Neural progenitor cell (in vitro differentiated cells): ENCODE results near the gene APOBEC3H. TPM values are rescaled to one million over a fixed set of nuclear protein-coding genes. Genes with fewer than 3 reads are reported as not detected.
"Not testable (repeated sequence)": the region's sequence is repeated elsewhere in the genome, so short reads cannot be mapped to it uniquely, and the experiment has no call there.

Experiments used
- DNase-seq: peaks from one replicate; pipeline ENCODE4 v3.0.0-alpha.2; 2016; ENCODE audit warnings: low spot score
- H2AFZ ChIP-seq: fragments of 200-600 bp; sonication (generic); replicated peaks from 2 replicates; pipeline ENCODE4 v1.6.1; 2016; ENCODE audit warnings: antibody characterized with exemption
- H3F3A ChIP-seq: fragments of 200-600 bp; sonication (generic); 2 replicates; pipeline ENCODE4 v1.6.1; 2016; ENCODE audit warnings: antibody characterized with exemption, low read depth
- H3K27ac ChIP-seq: fragments of 200-600 bp; sonication (generic); 2 replicates; pipeline ENCODE4 v1.5.1; 2016; ENCODE audit warnings: mild to moderate bottlenecking
- H3K27me3 ChIP-seq: fragments of 200-600 bp; sonication (generic); 2 replicates; pipeline ENCODE4 v1.6.1; 2016; ENCODE audit warnings: mild to moderate bottlenecking, moderate library complexity
- H3K36me3 ChIP-seq: fragments of 200-600 bp; sonication (generic); 2 replicates; pipeline ENCODE4 v1.5.1; 2016
- H3K4me1 ChIP-seq: fragments of 200-600 bp; sonication (generic); 2 replicates; pipeline ENCODE4 v1.6.1; 2016; ENCODE audit warnings: mixed run types
- H3K4me2 ChIP-seq: fragments of 200-600 bp; sonication (generic); 2 replicates; pipeline ENCODE4 v1.6.1; 2016
- H3K4me3 ChIP-seq: fragments of 200-600 bp; sonication (generic); 2 replicates; pipeline ENCODE4 v1.5.1; 2016
- H3K79me2 ChIP-seq: fragments of 200-600 bp; sonication (generic); 2 replicates; pipeline ENCODE4 v1.6.1; 2016; ENCODE audit warnings: low read depth
- H3K9ac ChIP-seq: fragments of 200-600 bp; sonication (generic); 2 replicates; pipeline ENCODE4 v1.6.1; 2016
- H3K9me3 ChIP-seq: fragments of 200-600 bp; sonication (generic); 2 replicates; pipeline ENCODE4 v1.5.1; 2016; ENCODE audit warnings: low read depth
- H4K20me1 ChIP-seq: fragments of 200-600 bp; sonication (generic); 2 replicates; pipeline ENCODE4 v1.6.1; 2016; ENCODE audit warnings: low read depth
- H3K27ac Mint-ChIP-seq: 3 replicates; pipeline ENCODE4 v1.8.0; 2021; ENCODE audit warnings: mixed read lengths
- H3K27me3 Mint-ChIP-seq: 2 replicates; pipeline ENCODE4 v1.8.0; 2022; ENCODE audit warnings: low read depth, mild to moderate bottlenecking, inconsistent platforms, moderate library complexity, mixed read lengths; ENCODE audit not compliant: insufficient read depth
- H3K36me3 Mint-ChIP-seq: 3 replicates; pipeline ENCODE4 v1.8.0; 2021; ENCODE audit warnings: mixed read lengths
- H3K4me1 Mint-ChIP-seq: 3 replicates; pipeline ENCODE4 v1.8.0; 2021; ENCODE audit warnings: mixed read lengths
- H3K4me3 Mint-ChIP-seq: 3 replicates; pipeline ENCODE4 v1.8.0; 2021; ENCODE audit warnings: mild to moderate bottlenecking, moderate library complexity, mixed read lengths
- H3K9me3 Mint-ChIP-seq: 3 replicates; pipeline ENCODE4 v1.8.0; 2020; ENCODE audit warnings: mixed read lengths
- EZH2 ChIP-seq: fragments of 200-600 bp; sonication (generic); IDR thresholded peaks from 2 replicates; pipeline ENCODE4 v1.6.1; 2017; ENCODE audit warnings: antibody characterized with exemption, mild to moderate bottlenecking, moderate library complexity
- EZH2phosphoT487 ChIP-seq: fragments of 200-600 bp; sonication (generic); IDR thresholded peaks from 2 replicates; pipeline ENCODE4 v1.6.1; 2017; ENCODE audit warnings: antibody characterized with exemption
- total RNA-seq: library from RNA; depleted of rRNA; stranded (reverse); fragments of >200 nt; gene quantifications from 2 replicates; pipeline ENCODE4 v1.2.3, GENCODE V29; 2015; ENCODE audit warnings: low replicate concordance
- TF ChIP-seq, protein P1 (sequence below): fragments of 200-600 bp; sonication (generic); IDR thresholded peaks from 2 replicates; pipeline ENCODE4 v1.5.1; 2017; ENCODE audit warnings: antibody characterized with exemption, mild to moderate bottlenecking

The APOBEC3H gene
- total RNA-seq, 1 donor from 2014 or later, result 1.4 TPM

- Histone ChIP-seq H4K20me1 (no peaks in the 10 kb centered on the region), H3F3A (no peaks in the 10 kb centered on the region), H3K79me2 (no peaks in the 10 kb centered on the region), H3K27me3 (no peaks in the 10 kb centered on the region), H3K27ac (no peak overlapping the region), H2AFZ (no peak overlapping the region), H3K9me3 (no peaks in the 10 kb centered on the region), H3K9ac (no peak overlapping the region), H3K36me3 (no peaks in the 10 kb centered on the region), H3K4me3 (no peak overlapping the region), H3K4me1 (peaks cover 3% of the 10 kb centered on the region), H3K4me2 (no peak overlapping the region)
- DNase-seq, result no peak
- H3K27me3 Mint-ChIP-seq, result peaks cover 5% of the 10 kb centered on the region
- peaks cover 28% of the 10 kb centered on the region for H3K4me1 Mint-ChIP-seq
- H3K4me3 Mint-ChIP-seq, result no peak overlapping the region
- no peak for TF ChIP-seq EZH2
- TF ChIP-seq, protein P1, sequence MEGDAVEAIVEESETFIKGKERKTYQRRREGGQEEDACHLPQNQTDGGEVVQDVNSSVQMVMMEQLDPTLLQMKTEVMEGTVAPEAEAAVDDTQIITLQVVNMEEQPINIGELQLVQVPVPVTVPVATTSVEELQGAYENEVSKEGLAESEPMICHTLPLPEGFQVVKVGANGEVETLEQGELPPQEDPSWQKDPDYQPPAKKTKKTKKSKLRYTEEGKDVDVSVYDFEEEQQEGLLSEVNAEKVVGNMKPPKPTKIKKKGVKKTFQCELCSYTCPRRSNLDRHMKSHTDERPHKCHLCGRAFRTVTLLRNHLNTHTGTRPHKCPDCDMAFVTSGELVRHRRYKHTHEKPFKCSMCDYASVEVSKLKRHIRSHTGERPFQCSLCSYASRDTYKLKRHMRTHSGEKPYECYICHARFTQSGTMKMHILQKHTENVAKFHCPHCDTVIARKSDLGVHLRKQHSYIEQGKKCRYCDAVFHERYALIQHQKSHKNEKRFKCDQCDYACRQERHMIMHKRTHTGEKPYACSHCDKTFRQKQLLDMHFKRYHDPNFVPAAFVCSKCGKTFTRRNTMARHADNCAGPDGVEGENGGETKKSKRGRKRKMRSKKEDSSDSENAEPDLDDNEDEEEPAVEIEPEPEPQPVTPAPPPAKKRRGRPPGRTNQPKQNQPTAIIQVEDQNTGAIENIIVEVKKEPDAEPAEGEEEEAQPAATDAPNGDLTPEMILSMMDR, result no peak
- TF ChIP-seq EZH2phosphoT487, result no peak
- no peaks in the 10 kb centered on the region for H3K9me3 Mint-ChIP-seq
- no peak overlapping the region for H3K27ac Mint-ChIP-seq
- H3K36me3 Mint-ChIP-seq, result no peaks in the 10 kb centered on the region
Observed at GRCh38 chr22:39078329-39078728, 18.7 kb upstream of the APOBEC3H start.

GRCh38 chr22:39079054-39079637 is 17.9 kb upstream of the APOBEC3H start:
- H3K9ac ChIP-seq, H3F3A ChIP-seq, H3K36me3 ChIP-seq, H3K27ac ChIP-seq, H3K27ac Mint-ChIP-seq, H3K4me1 ChIP-seq, H3K4me3 Mint-ChIP-seq, H3K4me3 ChIP-seq, H3K36me3 Mint-ChIP-seq, H3K9me3 Mint-ChIP-seq, H3K27me3 Mint-ChIP-seq, H3K9me3 ChIP-seq, H3K79me2 ChIP-seq, H3K27me3 ChIP-seq, H3K4me2 ChIP-seq, H4K20me1 ChIP-seq, H2AFZ ChIP-seq, DNase-seq: not testable (repeated sequence)
- H3K4me1 Mint-ChIP-seq, result peaks cover 28% of the 10 kb centered on the region

DNA sequence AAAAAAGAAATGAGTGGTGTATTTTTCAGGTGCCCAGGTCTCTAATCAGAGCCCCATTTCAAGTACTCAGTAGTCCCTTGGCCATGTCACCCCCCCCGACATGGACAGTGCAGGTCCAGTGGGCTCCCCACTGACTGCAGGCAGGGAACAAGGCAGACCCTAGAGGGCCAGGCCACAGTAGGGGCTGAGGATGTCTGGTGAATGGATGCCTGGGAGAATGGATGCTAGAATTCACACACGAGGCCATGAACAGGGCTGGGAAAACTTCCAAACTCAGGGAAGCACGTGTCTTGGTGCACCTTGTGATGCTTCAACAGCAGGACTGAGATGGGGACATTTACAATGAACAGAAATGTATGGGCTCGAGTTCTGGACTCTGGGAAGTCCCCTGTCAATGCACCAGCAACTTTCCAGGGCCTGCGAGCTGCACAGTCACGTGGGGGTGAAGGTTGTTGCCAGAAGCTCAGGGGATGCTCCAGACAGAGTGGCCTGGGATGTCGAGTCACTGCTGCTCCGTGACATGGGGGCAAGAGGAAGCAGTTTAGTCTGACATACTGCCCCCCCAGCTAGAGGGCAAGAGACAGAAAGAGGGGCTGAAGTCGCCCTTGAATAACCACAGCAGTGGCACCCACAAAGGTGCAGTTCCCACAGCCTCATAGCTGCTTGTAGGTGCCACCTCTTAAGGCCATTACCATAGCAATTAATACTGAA is 16.8 kb upstream of the APOBEC3H start:
- Mint-ChIP-seq H3K4me3 (peak overlapping the region; percentile 46), H3K4me1 (peaks cover 28% of the 10 kb centered on the region), H3K9me3 (no peaks in the 10 kb centered on the region), H3K27ac (peak overlapping the region; percentile 29), H3K36me3 (no peaks in the 10 kb centered on the region), H3K27me3 (peaks cover 5% of the 10 kb centered on the region)
- Histone ChIP-seq H3K27ac (no peak overlapping the region), H2AFZ (no peak overlapping the region), H3K27me3 (no peaks in the 10 kb centered on the region), H3K36me3 (no peaks in the 10 kb centered on the region), H3K9me3 (no peaks in the 10 kb centered on the region), H3K4me1 (peaks cover 3% of the 10 kb centered on the region), H4K20me1 (no peaks in the 10 kb centered on the region), H3K79me2 (no peaks in the 10 kb centered on the region), H3K4me2 (no peak overlapping the region), H3K9ac (no peak overlapping the region), H3K4me3 (no peak overlapping the region), H3F3A (no peaks in the 10 kb centered on the region)
- no peak for TF ChIP-seq EZH2phosphoT487
- TF ChIP-seq, protein P1, result no peak
- TF ChIP-seq EZH2, result no peak
- no peak for DNase-seq

DNA sequence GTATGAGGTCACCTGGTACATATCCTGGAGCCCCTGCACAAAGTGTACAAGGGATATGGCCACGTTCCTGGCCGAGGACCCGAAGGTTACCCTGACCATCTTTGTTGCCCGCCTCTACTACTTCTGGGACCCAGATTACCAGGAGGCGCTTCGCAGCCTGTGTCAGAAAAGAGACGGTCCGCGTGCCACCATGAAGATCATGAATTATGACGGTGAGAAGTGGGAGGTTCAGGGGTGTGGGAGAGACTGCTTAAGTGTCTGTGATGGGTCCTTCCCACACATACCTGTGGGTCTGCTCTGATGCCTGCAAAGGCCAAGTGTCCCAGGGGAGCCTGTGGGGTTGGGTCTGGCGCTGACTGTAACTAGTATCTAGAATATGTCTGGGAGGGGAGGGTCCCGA is 16.0 kb upstream of the APOBEC3H start:
- Histone ChIP-seq H2AFZ (no peak overlapping the region), H4K20me1 (no peaks in the 10 kb centered on the region), H3K27ac (no peak overlapping the region), H3K4me1 (peaks cover 3% of the 10 kb centered on the region), H3K9ac (no peak overlapping the region), H3K27me3 (no peaks in the 10 kb centered on the region), H3K4me3 (no peak overlapping the region), H3K79me2 (no peaks in the 10 kb centered on the region), H3K4me2 (no peak overlapping the region), H3F3A (no peaks in the 10 kb centered on the region), H3K9me3 (no peaks in the 10 kb centered on the region), H3K36me3 (no peaks in the 10 kb centered on the region)
- no peak overlapping the region for H3K4me3 Mint-ChIP-seq
- TF ChIP-seq EZH2phosphoT487 (no peak), EZH2 (no peak)
- TF ChIP-seq, protein P1, result no peak
- no peaks in the 10 kb centered on the region for H3K9me3 Mint-ChIP-seq
- H3K4me1 Mint-ChIP-seq, result peaks cover 22% of the 10 kb centered on the region
- H3K27me3 Mint-ChIP-seq, result peaks cover 5% of the 10 kb centered on the region
- no peaks in the 10 kb centered on the region for H3K36me3 Mint-ChIP-seq
- no peak for DNase-seq
- peak overlapping the region; percentile 70 for H3K27ac Mint-ChIP-seq
